ENCODE data around the gene MINDY2. TPM values are rescaled to one million over a fixed set of nuclear protein-coding genes. Genes with fewer than 3 reads are reported as not detected.
"Not testable (repeated sequence)": the region's sequence is repeated elsewhere in the genome, so short reads cannot be mapped to it uniquely, and the experiment has no call there.

The MINDY2 gene
- total RNA-seq, 6 experiments from 2014 or later, result 4.2 to 8.8 (median 5.5) TPM

GRCh38 chr15:58876306-58877106 is 105.4 kb downstream of the MINDY2 start:
- Histone ChIP-seq H3K27ac (no peak overlapping the region), H3K36me3 (peaks cover 0 to 33% (median 10%) of the 10 kb centered on the region in 4 donors), H3K9me3 (no peaks in the 10 kb centered on the region), H3K4me3 (no peak overlapping the region), H3K4me1 (no peaks in the 10 kb centered on the region), H3K27me3 (no peaks in the 10 kb centered on the region)
- no peak for TF ChIP-seq CTCF (IDR thresholded peaks at IDR 0.05)
- no peak for TF ChIP-seq POLR2A (IDR thresholded peaks at IDR 0.05)
- intact Hi-C loops (cut with DNase I), result no loop called here
- no peak for ATAC-seq
- 68% methylated on average over 7 of the region's 7 CpGs for WGBS (ENCODE audit: insufficient coverage, low coverage, low lambda C conversion rate, missing lambda C conversion rate)
- no peak for DNase-seq

- Histone ChIP-seq H3K27me3 (no peaks in the 10 kb centered on the region), H3K4me1 (no peaks in the 10 kb centered on the region), H3K27ac (no peak overlapping the region), H3K4me3 (no peak overlapping the region), H3K9me3 (no peaks in the 10 kb centered on the region), H3K36me3 (peaks cover 0 to 51% (median 20%) of the 10 kb centered on the region in 4 donors)
- TF ChIP-seq CTCF (IDR thresholded peaks at IDR 0.05) (no peak), POLR2A (IDR thresholded peaks at IDR 0.05) (no peak)
- 91% methylated on average over 9 of the region's 12 CpGs for WGBS (ENCODE audit: insufficient coverage, low coverage, low lambda C conversion rate, missing lambda C conversion rate)
- DNase-seq (no peak), ATAC-seq (no peak)
- intact Hi-C loops (cut with DNase I), result no loop called here
Measured at GRCh38 chr15:58877999-58878825, 107.1 kb downstream of the MINDY2 start.

- H3K27ac ChIP-seq, result no peak overlapping the region
Measured at GRCh38 chr15:58880320-58880719, 109.2 kb downstream of the MINDY2 start.

GRCh38 chr15:58882243-58882642 is 111.1 kb downstream of the MINDY2 start:
- Histone ChIP-seq H3K36me3 (peaks cover 0 to 89% (median 40%) of the 10 kb centered on the region in 4 donors), H3K27ac (no peak overlapping the region), H3K4me1 (no peaks in the 10 kb centered on the region), H3K27me3 (no peaks in the 10 kb centered on the region), H3K4me3 (no peak overlapping the region), H3K9me3 (no peaks in the 10 kb centered on the region)
- intact Hi-C loops (cut with DNase I), result no loop called here
- WGBS (ENCODE audit: insufficient coverage, low coverage, low lambda C conversion rate, missing lambda C conversion rate), result 94% methylated on average over 4 of the region's 4 CpGs
- DNase-seq, result no peak
- no peak for ATAC-seq
- TF ChIP-seq POLR2A (IDR thresholded peaks at IDR 0.05) (no peak), CTCF (IDR thresholded peaks at IDR 0.05) (no peak)

More at GRCh38 chr15:58880320-58880719, 109.2 kb downstream of the MINDY2 start:
- Histone ChIP-seq H3K9me3 (no peaks in the 10 kb centered on the region), H3K36me3 (peaks cover 0 to 72% (median 27%) of the 10 kb centered on the region in 4 donors), H3K4me1 (no peaks in the 10 kb centered on the region), H3K27me3 (no peaks in the 10 kb centered on the region), H3K4me3 (no peak overlapping the region)
- intact Hi-C loops (cut with DNase I), result no loop called here
- ATAC-seq (no peak), DNase-seq (no peak)
- WGBS (ENCODE audit: insufficient coverage, low coverage, low lambda C conversion rate, missing lambda C conversion rate), result 95% methylated on average over 2 of the region's 3 CpGs
- TF ChIP-seq CTCF (IDR thresholded peaks at IDR 0.05) (no peak), POLR2A (IDR thresholded peaks at IDR 0.05) (no peak)

- ATAC-seq; H3K9me3 ChIP-seq; H3K27me3 ChIP-seq; H3K4me1 ChIP-seq; intact Hi-C loops (cut with DNase I); H3K27ac ChIP-seq; DNase-seq; H3K4me3 ChIP-seq: not testable (repeated sequence)
- 80% methylated on average over 1 of the region's 3 CpGs for WGBS (ENCODE audit: insufficient coverage, low coverage, low lambda C conversion rate, missing lambda C conversion rate)
- H3K36me3 ChIP-seq, result peaks cover 0 to 98% (median 48%) of the 10 kb centered on the region in 4 donors
Measured at GRCh38 chr15:58883926-58884325, 112.8 kb downstream of the MINDY2 start.

Data from right lobe of liver (tissue), 6 donors.